Measurements from ENCODE around the gene CST3.
"Not testable (repeated sequence)": the region's sequence is repeated elsewhere in the genome, so short reads cannot be mapped to it uniquely, and the experiment has no call there.

The CST3 gene

DNA sequence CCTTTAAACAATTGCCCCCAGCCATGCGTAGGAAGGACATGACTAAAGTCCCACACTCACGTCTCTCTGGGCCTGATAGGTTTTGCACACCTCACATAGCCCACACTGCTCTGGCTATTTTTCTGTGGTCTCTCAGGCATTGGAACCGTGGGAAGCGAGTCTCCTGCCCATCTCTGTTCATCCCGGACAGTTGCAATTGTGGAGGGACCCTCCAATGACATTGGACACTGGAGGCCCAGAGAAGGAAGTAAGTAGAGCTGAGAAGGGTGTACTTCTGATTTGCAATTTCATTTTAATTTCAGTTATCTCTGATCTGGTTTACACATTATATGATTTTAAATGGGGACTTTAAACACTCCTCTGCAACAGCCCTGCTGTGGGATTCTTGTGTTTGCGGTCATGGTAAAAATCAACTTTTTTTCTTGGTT is 23.3 kb upstream of the CST3 start:
- DNase-seq, result no peak

DNA sequence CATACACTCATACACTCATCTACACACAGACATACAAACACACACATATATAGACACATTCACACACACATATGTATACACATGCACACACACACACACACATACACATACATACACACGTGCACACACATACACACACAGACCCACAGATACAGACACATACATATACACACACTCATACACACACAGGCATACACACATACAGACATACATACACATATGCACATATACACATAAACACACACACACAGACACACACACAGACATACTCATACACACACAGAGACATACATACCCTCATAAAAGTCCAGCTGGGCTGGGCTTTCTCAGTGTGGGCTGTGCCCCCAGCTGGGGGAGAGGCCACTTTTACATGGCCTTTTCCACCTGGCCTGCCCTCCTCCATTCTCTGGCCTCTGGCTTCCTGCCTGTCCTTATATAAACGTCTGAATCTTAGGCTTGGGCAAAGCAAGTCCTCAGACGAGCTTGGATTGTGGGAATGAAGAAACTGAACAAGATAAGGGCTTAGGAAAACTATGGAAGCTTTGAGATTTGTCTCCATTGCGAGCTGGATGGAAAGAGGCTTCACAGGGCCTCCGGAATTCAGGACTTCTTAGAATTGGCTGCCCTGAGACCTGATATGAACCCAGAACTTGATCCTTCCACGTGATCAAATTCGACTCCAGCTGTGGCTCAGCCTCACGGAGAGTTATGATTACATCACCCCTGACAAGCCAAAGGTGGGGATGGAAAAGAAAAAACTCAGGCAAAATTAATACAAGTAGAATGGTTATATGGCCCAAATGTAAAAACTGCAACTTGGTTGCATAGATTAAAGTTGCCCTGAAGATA is 22.5 kb upstream of the CST3 start:
- DNase-seq, result no peak

GRCh38 chr20:23659610-23659988 is 21.8 kb upstream of the CST3 start:
- not testable (repeated sequence) for DNase-seq

DNA sequence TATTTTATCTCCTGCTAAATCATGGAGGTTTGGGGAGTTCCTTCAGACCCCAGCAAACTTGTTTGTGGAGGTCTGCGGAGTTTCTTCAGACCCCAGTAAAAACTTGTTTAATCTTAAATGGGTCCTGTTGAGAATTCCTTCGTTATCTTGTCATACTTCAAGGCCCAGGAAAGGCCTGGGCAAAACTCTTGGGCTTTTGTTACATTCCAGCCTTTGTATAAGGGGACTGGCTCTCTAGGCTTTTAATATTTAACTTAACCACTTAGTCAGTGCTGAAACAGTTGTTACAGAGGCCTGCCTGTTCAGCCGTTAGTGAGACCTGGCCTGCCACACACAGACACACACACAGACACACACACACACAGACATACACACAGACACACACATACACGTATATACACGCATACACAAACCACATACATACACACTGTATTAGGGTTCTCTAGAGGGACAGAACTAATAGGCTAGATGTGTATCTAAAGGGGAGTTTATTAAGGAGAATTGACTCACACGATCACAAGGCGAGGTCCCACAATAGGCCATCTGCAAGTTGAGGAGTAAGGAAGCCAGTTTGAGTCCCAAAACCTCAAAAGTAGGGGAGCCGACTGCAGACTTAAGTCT is 21.3 kb upstream of the CST3 start:
- no peak for DNase-seq

GRCh38 chr20:23658336-23658735 is 20.6 kb upstream of the CST3 start:
- no peak for DNase-seq

DNA sequence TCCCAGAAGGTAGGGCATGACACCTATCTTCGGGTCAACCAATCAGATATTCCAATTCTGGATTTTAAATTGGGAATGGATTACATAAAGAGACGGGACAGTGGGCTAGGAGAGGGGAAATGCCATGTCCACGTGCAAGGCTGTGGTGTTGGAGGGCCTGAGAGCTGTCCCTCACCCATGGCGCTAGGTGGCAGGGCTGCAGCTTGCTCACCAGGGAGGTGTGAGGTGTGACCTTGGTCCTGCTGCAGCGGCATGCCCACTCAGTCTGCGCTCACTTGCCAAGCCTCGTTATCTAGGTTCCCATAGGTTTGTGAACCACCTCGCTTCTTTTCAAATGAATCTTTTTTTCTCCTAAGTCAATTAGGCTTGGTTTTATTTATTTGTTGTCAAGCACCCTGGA is 19.4 kb upstream of the CST3 start:
- no peak for DNase-seq

GRCh38 chr20:23656372-23656771 is 18.6 kb upstream of the CST3 start:
- no peak for DNase-seq

DNA sequence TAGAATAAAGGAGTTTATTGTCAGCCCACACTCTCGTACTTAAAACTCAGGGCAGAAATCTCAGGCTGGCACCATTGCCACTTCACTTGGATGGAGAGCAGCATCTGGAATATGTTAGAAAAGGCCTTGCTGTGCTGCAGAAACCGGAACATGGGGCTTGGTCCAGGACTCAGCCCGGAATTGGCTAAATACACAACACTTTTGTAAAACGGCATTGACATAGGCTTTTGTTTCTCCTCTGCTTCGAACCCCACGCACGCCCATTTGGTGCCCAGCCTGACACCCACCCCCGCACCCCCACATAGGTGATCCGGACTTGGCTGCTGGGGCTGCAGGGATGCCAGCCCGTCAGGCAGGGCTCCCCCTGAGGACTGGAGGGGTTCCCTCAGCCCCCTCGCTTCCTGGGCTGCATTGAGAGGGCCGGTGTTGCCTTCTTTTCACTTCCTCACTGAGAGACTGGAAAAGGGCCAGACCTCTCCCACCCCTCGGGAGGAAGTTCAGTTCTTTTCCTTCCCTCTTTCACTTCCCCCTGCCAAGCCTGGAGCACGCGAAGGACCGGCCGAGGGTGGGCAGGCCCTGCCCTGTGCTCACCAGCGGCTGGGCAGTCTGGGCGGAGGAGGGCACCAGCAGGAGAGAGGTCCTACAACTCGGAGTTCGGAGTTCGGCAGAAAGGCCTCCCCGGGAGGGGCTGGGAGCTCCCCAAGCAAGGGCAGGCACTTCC is 17.9 kb upstream of the CST3 start:
- DNase-seq, result no peak

- no peak for DNase-seq
These were observed 17.0 kb upstream of the CST3 start for GRCh38 chr20:23654717-23655116.

DNA sequence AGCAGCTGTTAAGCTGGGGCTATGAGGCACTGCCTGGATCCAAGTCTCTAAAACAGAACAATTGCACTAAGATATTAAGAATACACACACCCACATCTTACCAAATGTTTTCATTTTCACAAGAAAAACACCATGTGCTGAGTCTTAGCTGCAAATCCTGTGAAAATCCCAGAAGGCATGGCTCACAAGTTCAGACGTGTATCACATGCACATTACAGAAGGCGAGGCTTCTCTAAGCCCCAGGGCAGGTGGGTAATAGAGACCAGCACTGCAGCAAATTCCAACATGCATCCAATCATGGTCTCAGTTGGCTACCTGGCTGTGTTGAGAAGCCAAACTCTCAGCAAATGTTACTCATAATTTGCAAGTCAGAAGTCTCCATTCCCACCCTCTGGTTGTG is 16.2 kb upstream of the CST3 start:
- DNase-seq, result no peak

DNA sequence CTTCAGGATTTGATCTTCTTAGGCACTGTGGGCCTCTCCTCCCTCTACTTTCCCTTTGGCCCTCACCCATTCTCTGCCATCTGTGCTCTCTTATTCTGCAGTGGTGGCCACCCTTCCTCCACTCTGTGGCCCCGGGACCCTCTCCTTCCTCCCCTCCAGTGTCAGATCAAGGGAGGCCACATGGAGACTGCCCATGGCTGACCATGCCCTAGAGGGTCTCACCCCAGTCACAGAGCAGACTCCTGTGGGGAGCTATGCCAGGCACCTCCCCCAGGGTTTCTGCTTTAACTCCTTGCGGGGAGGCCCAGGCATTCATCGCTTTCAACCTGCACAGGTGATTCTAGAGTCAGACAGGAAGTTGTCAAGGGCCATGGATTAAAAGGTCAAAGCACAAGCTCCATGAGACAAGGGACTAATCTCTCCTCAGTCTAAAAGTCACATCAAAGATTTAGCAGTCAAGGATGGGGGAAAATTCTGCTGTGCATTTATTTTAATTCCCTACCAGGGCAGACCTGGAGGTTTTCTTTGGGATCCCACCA is 15.7 kb upstream of the CST3 start:
- DNase-seq, result no peak

GRCh38 chr20:23652926-23653325 is 15.2 kb upstream of the CST3 start:
- DNase-seq, result no peak

DNA sequence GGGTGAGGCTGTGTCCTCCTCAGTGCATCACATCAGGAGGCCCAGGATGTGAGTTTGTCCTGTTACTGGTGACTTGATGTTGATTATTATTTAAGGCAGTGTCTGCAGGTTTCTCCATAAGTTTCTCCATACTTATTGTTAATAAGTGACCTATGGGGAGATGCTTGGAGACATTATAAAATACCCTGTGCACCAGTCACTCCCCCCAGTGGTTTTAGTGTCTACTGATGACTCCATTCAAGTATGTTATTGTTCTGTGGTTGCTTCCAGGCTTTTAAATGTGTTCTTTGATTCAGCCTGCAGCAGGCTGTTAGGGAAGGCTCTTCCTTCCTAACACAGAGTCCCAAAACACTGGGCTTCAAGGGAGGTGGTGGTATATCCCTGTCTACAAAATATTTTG is 14.6 kb upstream of the CST3 start:
- no peak for DNase-seq

DNA sequence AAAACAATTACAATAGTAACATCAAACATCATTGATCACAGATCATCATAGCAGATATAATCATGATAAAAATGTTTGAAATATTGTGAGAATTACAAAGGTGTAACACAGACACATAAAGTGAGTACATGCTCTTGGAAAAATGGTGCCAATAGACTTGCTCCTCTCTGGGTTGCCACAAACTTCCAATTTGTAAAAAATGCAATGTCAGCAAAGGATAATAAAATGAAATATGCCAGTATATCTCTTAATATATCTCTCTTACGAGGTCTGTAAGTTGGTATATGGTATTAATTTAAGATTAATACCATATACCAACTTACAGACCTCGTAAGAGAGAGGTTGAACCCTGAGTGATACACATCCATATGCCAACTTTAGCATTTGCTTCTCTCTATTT is 13.4 kb upstream of the CST3 start:
- DNase-seq, result no peak

DNA sequence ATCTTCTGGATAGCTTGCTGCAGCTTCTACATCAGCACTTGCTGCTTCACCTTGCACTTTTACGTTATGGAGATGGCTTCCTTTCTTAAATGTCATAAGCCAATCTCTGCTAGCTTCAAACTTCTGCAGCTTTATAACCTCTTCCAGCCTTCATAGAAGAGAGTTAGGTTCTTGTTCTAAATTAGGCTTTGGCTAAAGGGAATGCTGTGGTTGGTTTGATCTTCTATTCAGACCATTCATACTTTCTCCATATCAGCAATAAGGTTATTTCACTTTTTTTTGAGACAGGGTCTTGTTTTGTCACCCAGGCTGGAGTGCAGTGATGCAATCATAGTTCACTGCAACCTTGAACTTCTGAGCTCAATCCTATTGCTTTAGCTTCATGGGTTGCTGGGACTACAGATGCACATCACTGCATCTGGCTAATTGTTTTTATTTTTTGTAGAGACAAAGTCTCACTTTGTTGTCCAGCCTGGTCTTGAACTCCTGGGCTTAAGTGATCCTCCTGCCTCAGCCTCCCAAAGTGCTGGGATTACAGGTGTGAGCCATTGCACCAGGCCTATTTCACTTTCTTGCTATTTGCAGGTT is 12.2 kb upstream of the CST3 start:
- no peak for DNase-seq

DNA sequence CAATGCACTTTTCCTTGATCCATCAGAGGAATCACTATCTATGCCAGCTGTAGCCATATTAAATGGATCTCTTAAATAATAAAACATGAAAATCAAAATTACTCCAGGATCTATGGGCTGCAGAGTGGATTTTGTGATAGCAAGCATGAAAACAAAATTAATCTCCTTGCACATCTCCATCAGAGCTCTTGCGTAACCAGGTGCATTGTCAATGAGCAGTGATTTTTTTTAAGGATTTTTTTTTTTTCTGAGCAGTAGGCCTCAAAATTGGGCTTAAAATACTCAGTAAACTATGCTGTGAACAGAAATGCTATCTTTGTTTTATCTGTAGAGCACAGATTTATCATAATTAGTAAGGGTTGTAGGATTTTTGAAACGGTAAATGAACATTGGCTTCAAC is 11.5 kb upstream of the CST3 start:
- DNase-seq, result no peak

DNA sequence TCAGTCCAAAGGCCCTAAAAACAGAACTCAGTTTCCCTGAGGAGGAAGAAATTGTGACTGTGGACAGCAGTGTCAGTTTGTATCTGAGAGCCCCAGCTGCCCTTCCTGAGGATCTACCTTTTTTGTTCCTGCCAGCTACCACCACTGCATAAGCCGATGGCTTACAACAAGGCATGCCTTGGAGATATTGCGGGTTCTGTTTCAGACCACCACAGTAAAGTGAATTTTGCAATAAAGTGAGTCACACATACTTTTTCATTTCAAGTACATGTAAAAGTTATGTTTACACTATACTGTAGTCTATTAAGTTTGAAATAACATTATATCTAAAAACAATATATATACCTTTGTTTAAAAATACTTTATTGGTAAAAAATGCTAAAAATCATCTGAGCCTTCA is 9.6 kb upstream of the CST3 start:
- DNase-seq, result no peak

GRCh38 chr20:23646106-23646873 is 8.5 kb upstream of the CST3 start:
- no peak for DNase-seq

- DNase-seq, result no peak
These were observed 7.8 kb upstream of the CST3 start for GRCh38 chr20:23645575-23645974.

DNA sequence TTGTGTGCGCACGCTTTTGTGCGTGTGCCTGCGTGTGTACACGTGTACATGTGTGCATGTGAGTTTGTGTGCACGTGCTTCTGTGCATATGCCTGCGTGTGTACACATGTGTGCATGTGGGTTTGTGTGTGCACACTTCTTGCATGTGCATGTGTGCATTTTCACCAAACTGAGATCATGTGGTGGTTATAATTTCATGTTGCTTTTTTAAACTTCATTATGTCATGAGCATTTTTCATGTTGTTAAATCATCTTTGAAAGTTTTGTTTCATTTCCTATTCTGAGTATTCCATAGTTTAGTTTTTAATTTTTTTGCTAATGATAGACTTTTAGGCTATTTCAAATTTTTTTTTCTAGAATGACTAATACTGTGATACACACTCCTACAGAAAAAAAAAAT is 6.4 kb upstream of the CST3 start:
- no peak for DNase-seq

DNA sequence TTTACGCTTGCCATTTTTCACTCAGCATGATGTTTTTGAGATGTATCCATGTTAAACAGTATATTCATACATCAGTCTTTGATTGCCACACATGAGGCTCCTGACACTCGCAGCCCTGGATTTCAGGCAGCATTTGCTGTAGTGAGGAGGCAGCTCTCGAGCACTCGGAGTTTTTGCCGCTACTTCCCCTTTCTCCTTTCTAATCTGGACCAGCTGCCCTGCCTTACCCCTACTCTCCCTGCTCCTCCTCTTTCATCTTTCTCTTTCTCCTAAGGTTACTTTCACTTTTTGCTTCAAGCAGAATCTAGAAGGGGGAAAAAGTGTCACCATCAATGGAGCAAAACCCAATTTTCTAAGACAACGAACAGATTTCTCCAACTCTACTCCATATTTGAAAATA is 5.9 kb upstream of the CST3 start:
- no peak for DNase-seq

DNA sequence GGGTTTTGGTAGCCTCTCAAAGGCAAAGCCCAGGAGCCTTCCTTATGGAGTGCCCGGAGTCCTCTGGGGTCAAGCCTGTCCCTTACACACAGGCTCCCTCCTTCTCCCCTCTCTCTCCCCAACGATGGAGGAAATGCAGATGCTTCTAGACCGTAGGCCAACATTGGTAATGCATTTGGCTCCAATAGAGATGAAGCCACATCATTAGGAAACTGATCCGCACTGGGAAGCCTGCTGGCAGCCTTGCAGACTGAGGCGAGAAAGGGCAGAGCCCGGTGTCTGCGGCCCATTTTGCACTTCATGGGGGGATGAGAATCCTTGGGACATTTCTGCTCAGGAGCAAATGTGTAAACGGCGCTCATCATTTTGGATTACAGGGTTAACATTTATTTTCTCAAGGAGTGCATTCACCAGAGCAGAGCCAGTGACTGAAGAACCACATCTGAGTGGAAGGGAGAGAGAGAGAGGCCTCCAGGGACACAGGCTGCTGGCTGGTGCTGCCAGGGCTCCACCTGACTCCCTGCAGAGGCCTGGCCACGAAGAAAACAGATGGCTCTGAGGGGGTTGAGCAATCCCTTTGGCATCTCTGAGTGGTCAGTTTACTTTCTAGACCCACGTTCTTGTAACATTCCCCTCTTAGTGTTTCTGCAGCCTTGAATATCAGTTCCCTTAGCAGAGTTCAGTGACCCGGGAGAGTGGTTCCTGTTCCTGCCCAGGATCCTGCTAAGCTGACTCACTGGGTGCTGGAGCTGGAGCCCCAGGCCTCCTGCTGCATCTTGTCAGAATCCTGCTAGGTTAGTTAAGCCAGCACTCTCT is 4.4 kb upstream of the CST3 start:
- DNase-seq, result no peak
